GM12865 (cell line): ENCODE results near the gene OR2A7.
"Not testable (repeated sequence)": the region's sequence is repeated elsewhere in the genome, so short reads cannot be mapped to it uniquely, and the experiment has no call there.

Experiments used
- DNase-seq: peaks from one replicate; pipeline ENCODE4 v3.0.0; 2010; ENCODE audit warnings: low read depth
- H3K4me3 ChIP-seq: 2 replicates; pipeline ENCODE4 v1.5.1; 2011; ENCODE audit warnings: mild to moderate bottlenecking, low read depth, low read length, control low read depth
- TF ChIP-seq, protein P1 (sequence below): IDR thresholded peaks from 2 replicates; pipeline ENCODE4 v1.5.1; 2011; ENCODE audit warnings: low read length, control low read depth, low read depth, inconsistent platforms; ENCODE audit not compliant: insufficient read depth; ENCODE audit errors: missing control alignments

Gene OR2A7

DNA sequence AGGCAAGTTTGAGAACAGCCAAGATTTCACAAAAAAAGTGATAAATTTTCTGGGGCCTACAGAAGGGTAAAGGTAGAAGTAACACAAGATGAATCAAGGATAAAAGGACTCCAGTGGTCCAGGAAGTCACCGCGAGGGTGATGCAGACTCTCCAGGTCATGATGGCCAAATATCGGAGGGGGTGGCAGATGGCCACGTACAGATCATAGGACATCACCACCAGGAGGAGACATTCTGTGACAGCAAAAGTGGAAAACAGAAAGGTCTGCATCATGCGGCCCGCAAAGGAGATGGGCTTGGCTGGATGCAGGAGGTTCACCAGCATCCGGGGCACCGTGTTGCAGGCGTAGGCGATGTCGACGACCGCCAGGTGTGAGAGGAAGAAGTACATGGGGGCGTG, 5.5 kb downstream of the OR2A7 start:
- not testable (repeated sequence) for DNase-seq

DNA sequence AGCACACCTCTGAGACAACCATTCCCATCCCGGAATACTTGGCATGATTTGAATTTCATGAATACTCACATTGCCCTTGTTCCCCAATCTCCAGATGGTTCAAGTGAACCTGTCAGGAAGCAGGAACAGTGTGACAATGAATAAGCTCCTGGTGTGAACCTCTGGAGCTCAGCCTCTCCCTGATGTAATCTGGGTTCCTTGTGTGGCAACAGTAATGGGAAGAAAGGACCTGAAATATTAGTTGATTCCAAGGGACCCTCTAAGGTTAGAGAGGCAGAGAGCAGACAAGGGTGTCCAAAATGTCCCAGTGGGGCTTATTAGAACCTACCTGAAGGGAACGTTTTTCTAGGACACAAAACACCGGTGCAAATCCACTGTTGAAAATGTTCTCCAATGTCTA, 8.5 kb downstream of the OR2A7 start:
- peak; percentile 0 for DNase-seq
- H3K4me3 ChIP-seq: no peak overlapping the region
- TF ChIP-seq, protein P1, sequence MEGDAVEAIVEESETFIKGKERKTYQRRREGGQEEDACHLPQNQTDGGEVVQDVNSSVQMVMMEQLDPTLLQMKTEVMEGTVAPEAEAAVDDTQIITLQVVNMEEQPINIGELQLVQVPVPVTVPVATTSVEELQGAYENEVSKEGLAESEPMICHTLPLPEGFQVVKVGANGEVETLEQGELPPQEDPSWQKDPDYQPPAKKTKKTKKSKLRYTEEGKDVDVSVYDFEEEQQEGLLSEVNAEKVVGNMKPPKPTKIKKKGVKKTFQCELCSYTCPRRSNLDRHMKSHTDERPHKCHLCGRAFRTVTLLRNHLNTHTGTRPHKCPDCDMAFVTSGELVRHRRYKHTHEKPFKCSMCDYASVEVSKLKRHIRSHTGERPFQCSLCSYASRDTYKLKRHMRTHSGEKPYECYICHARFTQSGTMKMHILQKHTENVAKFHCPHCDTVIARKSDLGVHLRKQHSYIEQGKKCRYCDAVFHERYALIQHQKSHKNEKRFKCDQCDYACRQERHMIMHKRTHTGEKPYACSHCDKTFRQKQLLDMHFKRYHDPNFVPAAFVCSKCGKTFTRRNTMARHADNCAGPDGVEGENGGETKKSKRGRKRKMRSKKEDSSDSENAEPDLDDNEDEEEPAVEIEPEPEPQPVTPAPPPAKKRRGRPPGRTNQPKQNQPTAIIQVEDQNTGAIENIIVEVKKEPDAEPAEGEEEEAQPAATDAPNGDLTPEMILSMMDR: no peak

More for the DNA sequence above, 5.5 kb downstream of the OR2A7 start:
- H3K4me3 ChIP-seq: not testable (repeated sequence)

DNA sequence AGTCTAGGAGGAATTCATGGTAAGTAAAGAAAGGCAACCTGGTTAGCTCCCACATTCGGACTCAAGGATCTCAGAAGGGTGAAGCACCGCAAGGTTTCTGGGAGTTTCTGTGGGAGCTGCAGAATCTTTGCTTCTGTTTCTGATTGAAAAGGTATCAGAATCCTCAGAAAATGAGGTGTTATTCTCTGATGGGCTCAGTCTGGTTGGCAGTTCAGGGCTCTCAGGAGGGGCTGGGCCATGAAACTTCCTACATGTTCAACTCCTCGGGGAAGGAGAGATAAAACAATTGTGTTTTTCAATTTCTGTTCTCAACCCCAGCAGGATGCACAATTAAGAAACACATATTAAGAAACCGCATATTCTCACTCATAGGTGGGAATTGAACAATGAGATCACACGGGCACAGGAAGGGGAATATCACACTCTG, 9.1 kb downstream of the OR2A7 start:
- TF ChIP-seq, protein P1: no peak
- no peak overlapping the region for H3K4me3 ChIP-seq
- DNase-seq: peak; percentile 11

DNA sequence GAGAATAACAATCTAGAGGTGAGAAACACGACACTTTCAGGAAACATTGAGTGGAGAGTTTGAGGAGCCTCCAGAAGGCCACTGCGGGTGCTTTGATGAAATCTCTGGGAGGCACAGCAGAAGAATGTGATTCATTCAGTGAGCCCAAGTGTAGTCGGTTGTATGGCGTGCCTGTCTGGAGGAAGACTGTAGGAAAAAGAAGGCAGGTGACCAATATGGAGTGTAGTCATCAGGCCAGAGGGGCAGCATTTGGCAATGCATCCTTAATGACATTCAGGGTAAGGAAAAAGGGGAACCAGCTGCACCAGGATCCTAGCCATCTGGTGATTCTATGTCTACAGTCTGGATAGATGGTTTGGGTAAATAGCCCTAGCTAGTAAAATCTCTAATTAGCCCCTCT, 12.3 kb downstream of the OR2A7 start:
- DNase-seq: not testable (repeated sequence)

DNA sequence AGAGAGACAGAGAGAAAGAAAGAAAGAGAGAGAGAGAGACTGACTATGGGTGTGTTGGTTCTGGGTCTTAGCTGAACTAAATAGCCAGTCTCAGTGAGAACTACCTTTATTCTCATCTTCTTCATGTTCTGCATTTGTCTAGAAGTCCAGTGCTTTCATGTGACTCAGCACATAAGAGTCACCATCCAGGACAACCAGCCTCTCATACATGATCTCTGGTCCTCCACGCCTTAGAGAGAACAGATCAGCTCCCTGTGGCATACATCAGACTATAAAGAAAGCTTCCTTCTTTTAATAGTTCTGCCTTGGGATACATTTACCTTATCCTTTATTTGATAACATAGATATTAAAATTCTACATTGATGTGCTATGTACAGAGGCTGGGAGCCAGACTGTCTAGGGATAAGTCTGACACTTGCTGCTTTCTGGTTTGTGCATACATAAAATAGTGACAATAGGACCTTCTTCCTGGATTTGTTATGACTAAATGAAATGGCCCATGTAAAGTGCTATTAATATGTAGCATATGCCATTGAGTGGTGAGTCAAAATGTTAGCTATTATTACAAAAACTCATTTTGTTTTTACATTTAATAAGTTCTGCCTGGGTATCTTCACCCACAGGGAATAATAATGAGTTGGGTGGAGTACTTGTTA, 16.8 kb downstream of the OR2A7 start:
- not testable (repeated sequence) for H3K4me3 ChIP-seq, DNase-seq

More for the DNA sequence above, 12.3 kb downstream of the OR2A7 start:
- H3K4me3 ChIP-seq: not testable (repeated sequence)

DNA sequence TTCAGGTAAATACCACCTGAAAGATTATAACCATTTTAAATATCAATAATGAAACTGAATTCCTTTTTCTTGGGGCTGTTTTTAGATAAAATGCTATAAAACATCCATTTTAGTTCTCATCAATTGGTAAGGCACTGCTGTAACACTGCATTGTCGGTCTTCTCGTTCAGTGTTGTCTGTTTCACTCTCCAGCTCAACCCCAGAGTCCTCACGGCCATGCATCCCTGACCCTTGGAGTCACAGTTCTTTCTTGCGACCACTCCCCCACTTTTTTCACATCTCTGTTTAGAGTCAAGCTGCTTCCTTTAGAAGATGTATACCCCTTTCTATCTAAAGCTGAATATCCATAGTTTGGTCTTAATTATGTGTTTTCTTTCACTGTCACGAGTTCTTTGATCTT, 17.6 kb downstream of the OR2A7 start:
- H3K4me3 ChIP-seq, DNase-seq: not testable (repeated sequence)

DNA sequence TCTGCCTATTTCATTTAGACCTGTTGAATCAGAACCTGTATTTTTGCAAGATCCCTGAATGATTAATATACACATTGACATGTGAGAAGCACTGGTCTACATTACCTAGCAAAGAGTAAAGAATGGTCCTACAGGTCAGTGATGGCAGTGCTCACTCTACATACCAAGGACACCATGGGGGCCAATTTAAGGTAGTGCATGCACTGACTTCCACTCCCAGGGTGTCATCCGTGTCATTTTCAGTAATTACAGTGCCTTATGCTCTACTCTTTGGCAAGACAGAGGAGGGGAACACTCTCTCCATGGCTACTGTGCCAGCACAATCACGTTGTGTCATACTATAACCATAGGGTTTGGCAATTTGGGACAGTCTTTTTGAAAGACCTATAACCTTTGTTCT, 19.2 kb downstream of the OR2A7 start:
- not testable (repeated sequence) for H3K4me3 ChIP-seq, DNase-seq

DNA sequence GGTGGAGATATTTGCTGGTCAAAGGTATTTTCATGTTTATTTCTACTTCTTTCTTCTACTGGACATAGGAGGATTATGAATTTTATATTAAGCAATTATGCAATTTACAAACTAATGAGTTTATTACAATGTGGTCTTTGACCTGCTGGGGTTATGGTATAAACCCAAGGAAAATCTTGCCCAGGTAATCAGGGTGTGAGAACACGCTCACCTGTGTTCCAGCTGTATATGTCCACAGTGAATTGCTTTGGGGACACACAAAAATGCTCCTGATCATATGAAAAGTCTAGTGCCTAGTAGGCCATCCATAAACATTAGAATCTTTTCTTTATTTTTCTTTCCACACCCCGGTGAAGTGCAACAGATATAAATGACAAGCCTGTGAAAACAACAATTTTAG, 25.2 kb downstream of the OR2A7 start, which contains the start of gene OR2A42:
Gene OR2A42, minus strand, starts transcription at position 241 of the 400 bp plus-strand sequence. CDS start 6,762 bp downstream, outside the sequence.
- H3K4me3 ChIP-seq, DNase-seq: not testable (repeated sequence)

DNA sequence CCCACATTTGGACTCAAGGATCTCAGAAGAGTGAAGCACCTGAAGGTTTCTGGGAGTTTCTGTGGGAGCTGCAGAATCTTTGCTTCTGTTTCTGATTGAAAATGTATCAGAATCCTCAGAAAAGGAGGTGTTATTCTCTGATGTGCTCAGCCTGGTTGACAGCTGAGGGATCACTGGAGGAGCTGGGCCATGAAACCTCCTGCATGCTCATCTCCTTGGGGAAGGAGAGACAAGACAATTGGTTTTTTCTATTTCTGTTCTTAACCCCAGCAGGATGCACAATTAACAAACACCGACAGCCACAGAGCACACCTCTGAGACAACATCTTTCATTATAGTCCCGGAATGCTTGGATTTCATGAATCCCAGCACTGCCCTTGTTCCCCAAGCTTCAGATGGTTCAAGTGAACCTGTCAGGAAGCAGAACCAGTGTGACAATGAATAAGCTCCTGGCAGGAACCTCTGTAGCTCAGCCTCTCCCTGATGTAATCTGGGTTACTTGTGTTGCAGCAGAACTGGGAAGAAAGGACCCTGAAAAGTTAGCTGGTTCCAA, 26.0 kb downstream of the OR2A7 start:
- not testable (repeated sequence) for DNase-seq, H3K4me3 ChIP-seq

DNA sequence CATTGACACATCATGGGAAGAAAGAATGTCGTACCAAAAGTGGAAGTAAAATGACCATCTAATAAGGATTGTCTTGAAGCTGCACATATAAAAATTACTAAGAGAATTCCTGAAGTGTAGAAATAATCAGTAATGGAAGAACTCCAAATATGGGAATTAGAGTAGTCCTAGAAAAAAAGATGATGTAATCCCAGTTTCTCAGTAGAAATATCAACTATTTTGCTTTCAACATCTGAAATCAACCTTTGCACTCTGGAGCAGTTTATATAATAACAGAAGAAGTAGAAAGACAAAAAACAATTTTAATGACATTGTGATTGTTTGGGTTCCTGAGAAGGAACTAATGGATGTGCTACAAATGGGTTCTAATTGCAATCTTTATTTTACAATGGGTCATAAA, 31.6 kb downstream of the OR2A7 start:
- H3K4me3 ChIP-seq, DNase-seq: not testable (repeated sequence)

DNA sequence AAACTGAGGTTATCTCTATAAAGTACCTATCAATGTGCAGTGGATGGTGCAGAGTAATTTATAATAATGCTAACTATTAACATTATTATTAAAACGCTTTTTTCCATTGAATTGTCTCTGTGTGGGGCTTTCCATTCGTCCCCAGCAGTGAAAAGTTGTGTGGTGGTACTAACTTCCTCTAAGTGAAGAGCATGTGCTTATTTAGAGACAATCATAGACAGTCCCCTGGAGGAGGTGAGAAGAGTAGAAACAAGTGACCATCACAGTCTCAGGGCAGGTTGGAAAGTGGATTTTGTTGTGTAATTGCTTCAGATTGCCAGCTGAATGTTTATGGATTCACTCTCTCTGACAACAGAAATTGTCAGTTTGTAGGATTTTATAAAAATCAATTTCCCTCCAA, 33.6 kb downstream of the OR2A7 start:
- not testable (repeated sequence) for H3K4me3 ChIP-seq, DNase-seq

DNA sequence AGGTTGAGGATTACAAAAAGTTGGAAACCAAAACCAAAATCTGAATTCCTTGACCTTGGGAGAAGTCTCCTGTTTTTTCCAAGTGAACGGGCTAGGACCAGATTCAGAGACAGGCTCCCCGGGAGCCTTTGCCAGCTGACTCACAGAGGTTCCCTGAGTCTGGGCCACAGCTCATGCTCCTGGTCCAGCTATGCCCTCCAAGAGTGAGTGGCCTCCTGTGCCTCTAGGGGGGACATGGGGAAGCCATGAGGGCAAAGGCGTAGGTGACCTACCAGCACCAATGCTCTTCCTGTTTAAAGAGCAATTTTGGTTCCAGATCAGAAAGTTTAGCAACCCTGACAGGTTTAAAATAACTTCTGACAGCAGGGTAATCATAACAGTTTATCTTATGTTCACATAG, 35.8 kb downstream of the OR2A7 start:
- DNase-seq, H3K4me3 ChIP-seq: not testable (repeated sequence)

DNA sequence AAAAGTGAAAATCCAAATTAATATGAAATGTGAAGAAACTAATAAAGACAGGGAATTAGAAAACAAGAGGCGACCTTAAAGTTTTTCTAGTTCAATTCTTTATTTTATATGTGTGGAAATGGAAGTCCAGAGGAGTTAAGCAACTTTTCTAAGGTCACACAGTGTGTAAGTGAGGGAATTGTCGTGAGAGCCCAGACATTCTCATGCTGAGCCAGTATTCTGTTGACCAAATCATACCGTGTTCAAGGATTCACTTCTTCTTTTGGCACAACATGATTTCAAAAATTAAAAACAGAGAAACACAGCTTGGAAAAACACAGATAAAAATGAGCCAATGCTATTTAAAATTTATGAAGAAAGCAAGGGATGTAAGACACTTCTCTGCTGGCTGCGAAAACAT, 37.7 kb downstream of the OR2A7 start:
- not testable (repeated sequence) for H3K4me3 ChIP-seq, DNase-seq

DNA sequence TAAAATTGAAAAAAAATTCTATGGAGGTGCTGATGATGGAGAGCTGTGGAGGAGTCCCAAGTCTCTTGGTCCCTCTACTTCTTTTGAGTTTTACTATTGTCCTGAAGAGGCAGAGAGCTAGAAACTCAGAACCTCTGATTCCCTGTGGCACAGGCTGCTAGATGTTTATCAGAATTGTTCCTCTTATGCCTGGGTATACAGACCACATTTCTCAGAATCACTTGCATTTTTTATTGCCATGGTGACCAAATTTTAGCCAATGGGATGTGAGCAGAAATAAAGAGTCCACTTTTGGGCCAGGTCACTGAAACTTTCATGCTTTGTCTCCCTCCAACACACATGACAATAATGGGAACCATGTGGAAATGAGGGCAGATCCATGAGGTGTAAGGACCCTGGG, 40.9 kb downstream of the OR2A7 start:
- H3K4me3 ChIP-seq, DNase-seq: not testable (repeated sequence)

DNA sequence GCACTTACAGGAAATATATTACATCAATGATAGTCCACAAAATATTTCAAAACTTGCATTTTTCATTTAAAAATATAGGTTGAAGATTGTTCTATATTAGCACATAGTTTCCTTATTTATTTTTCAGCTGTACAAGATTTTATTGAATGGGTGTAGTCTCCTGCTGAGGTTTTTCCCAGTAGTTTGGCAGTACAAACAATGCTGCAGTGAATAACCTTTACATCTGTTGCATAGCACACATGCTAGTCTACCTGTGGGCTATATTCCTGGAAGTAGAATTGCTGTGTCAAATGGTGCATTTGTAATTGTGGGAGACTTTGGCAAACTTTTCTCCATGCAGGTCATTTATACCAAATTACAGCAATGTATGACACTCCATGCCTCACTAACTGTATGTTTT, 44.1 kb downstream of the OR2A7 start:
- not testable (repeated sequence) for H3K4me3 ChIP-seq, DNase-seq

DNA sequence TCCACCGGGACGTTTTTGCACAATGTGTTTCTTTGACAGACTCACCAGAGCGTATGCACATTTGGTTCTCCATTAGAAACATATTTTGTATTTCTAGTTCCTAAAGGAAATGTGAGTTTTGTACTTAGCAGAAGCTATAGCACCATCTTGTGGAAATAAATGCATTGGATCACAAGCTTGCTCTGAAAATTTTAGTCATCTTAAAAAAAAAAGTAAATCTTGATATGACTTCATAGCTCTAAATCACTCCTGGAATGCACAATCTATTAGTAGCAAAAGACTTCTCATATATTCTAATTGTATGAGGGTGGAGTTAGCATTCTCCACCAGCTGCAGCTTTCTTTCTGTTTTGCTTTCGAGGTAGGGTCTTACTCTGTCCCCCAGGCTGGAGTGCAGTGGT, 45.4 kb downstream of the OR2A7 start:
- not testable (repeated sequence) for DNase-seq, H3K4me3 ChIP-seq

DNA sequence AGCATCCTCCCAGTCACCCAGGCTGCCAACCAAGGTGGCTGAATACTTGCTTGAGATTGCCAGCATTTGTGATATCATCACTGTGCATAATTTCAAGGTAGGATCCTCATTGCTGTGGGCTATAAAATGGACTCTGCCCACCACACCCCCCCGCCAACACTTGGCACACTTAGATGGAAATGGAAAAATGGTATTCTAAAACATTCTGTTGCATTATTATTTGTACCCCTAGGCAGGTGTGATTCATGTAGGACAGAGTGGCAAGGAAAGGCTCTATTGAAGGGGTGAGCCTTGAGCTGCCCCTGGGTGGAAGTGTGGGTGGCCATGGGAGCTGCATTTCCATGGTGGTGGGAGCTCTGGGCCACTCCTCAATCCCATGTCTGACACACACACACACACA, 46.0 kb downstream of the OR2A7 start:
- not testable (repeated sequence) for DNase-seq, H3K4me3 ChIP-seq

DNA sequence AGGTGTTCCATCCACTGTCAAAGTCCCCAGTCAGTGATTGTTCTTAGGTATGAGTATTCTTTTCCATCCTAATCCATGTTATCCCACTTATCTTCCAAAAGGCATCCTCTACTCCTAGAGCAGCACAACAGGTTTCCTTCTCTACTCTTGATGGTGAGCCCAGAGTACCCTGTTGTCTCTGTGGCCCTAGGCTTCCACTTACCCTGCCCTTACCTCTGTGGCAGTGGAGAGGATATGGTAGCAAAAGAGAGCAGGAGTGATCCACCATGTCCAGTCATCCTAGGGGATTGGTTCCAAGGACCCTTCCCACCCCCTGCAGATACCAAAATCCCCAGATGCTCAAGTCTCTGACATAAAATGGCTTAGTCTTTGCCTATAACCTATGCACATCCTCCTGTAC, 47.4 kb downstream of the OR2A7 start:
- DNase-seq, H3K4me3 ChIP-seq: not testable (repeated sequence)
